GM12878 (cell line): ENCODE data around the gene NDUFA5.

Experiments used
- CBFB ChIP-seq: IDR thresholded peaks from 2 replicates; pipeline ENCODE4 v1.6.1; 2016; ENCODE audit warnings: antibody characterized with exemption, low read depth
- NR2C1 ChIP-seq: fragments of 450-650 bp; IDR thresholded peaks from 2 replicates; pipeline ENCODE4 v1.6.1; 2017; ENCODE audit warnings: antibody characterized with exemption, mild to moderate bottlenecking, moderate library complexity
- SMC3 ChIP-seq: IDR thresholded peaks from 2 replicates; pipeline ENCODE4 v1.6.1; 2011; ENCODE audit warnings: low read length, improper control_type of control experiment, borderline replicate concordance
- SREBF2 ChIP-seq: IDR thresholded peaks from 2 replicates; pipeline ENCODE4 v1.6.1; 2012; ENCODE audit warnings: mild to moderate bottlenecking, low read length
- TF ChIP-seq, protein P1 (sequence below): fragments of 450-650 bp; formaldehyde crosslinking; IDR thresholded peaks from 2 replicates; pipeline ENCODE4 v1.4.0; 2020; ENCODE audit warnings: mild to moderate bottlenecking, moderate library complexity

DNA sequence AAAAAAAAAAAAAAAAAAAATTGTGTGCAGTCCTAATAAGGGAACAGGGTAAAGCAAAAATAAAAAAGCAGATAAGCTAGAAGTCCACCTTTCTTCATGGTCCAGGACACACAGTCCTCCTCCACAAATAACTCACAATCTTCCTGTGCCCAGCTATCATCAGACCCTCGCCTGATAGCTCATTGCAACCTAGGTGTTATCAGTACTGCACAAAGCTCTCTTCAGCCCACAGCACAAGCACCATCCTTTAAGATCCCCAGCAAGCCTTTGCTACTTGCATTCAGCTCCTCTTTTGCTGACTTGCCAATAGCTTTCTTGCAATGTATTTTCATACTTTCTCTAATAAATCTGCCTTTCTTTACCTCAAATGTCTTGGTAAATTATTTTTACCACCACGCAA, 5.0 kb downstream of the NDUFA5 start:
- TF ChIP-seq, protein P1, sequence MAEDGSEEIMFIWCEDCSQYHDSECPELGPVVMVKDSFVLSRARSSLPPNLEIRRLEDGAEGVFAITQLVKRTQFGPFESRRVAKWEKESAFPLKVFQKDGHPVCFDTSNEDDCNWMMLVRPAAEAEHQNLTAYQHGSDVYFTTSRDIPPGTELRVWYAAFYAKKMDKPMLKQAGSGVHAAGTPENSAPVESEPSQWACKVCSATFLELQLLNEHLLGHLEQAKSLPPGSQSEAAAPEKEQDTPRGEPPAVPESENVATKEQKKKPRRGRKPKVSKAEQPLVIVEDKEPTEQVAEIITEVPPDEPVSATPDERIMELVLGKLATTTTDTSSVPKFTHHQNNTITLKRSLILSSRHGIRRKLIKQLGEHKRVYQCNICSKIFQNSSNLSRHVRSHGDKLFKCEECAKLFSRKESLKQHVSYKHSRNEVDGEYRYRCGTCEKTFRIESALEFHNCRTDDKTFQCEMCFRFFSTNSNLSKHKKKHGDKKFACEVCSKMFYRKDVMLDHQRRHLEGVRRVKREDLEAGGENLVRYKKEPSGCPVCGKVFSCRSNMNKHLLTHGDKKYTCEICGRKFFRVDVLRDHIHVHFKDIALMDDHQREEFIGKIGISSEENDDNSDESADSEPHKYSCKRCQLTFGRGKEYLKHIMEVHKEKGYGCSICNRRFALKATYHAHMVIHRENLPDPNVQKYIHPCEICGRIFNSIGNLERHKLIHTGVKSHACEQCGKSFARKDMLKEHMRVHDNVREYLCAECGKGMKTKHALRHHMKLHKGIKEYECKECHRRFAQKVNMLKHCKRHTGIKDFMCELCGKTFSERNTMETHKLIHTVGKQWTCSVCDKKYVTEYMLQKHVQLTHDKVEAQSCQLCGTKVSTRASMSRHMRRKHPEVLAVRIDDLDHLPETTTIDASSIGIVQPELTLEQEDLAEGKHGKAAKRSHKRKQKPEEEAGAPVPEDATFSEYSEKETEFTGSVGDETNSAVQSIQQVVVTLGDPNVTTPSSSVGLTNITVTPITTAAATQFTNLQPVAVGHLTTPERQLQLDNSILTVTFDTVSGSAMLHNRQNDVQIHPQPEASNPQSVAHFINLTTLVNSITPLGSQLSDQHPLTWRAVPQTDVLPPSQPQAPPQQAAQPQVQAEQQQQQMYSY (CRISPR knock-in tag): no peak
- TF ChIP-seq NR2C1 (no peak), SREBF2 (no peak), CBFB (no peak), SMC3 (no peak)
